Measurements from ENCODE around the gene RAB3IP.

The RAB3IP gene

DNA sequence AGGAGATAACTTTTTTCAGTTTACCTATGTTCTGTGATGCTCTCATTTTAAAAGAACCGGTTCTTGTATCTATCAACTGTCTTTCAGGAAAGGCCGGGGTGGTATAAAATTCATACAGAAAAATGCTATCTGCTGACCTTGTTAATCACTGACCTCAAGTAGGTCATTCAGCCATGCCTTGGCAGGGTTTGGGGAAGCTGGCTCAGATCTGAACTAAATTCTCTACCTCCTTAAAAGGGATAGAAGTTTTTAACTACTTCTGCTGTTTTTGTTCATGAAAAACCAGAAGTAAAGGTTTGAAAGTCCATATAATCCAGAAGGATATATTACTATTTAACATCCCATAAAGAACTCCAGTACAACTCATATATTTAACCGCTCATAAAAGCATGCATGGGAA lies 96.4 kb downstream of the RAB3IP start:
- TF ChIP-seq, protein P1, sequence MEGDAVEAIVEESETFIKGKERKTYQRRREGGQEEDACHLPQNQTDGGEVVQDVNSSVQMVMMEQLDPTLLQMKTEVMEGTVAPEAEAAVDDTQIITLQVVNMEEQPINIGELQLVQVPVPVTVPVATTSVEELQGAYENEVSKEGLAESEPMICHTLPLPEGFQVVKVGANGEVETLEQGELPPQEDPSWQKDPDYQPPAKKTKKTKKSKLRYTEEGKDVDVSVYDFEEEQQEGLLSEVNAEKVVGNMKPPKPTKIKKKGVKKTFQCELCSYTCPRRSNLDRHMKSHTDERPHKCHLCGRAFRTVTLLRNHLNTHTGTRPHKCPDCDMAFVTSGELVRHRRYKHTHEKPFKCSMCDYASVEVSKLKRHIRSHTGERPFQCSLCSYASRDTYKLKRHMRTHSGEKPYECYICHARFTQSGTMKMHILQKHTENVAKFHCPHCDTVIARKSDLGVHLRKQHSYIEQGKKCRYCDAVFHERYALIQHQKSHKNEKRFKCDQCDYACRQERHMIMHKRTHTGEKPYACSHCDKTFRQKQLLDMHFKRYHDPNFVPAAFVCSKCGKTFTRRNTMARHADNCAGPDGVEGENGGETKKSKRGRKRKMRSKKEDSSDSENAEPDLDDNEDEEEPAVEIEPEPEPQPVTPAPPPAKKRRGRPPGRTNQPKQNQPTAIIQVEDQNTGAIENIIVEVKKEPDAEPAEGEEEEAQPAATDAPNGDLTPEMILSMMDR (IDR thresholded peaks at IDR 0.05; ENCODE audit: low read depth, low read length), result no peak
- DNase-seq (ENCODE audit: extremely low read depth, low read depth), result no peak

DNA sequence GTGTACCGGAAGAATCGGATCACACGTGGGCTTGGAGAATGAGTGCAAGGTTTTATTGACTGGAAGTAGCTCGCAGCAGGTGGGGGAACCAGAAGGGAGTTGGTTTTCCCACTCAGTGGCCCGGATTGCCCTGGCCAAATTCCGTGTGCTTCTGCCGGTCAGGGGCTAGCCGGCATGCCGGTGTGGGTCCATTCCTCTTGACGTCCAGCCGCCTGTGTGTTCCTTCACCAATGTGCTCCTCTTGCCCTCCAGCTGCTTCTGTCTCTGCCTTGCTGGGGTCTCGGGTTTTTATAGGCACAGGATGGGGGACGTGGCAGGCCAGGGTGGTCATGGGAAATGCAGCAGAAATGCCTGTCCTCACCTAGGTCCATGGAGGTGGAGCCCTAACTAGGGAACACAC lies 97.4 kb downstream of the RAB3IP start:
- DNase-seq (ENCODE audit: extremely low read depth, low read depth), result no peak
- TF ChIP-seq, protein P1 (IDR thresholded peaks at IDR 0.05; ENCODE audit: low read depth, low read length), result no peak

DNA sequence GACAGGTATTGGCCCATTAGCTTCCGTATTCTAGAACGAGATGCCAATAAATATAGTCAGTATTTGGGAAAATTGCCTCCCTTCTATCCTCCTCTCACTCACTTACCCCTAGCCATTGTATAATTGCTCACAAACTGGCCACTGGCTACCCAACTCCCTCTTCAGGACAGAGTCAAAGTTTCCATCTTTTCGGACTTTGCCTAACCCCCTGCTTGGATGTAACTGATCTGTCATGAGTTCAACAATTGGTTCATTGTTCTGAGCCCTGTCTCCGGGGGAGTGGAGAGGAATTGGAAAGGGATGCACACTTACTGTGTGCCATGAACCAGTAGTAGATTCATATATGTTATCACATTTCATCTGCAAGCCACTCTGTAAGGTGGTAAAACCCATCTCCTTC lies 98.5 kb downstream of the RAB3IP start:
- TF ChIP-seq, protein P1 (IDR thresholded peaks at IDR 0.05; ENCODE audit: low read depth, low read length), result no peak
- no peak for DNase-seq (ENCODE audit: extremely low read depth, low read depth)

DNA sequence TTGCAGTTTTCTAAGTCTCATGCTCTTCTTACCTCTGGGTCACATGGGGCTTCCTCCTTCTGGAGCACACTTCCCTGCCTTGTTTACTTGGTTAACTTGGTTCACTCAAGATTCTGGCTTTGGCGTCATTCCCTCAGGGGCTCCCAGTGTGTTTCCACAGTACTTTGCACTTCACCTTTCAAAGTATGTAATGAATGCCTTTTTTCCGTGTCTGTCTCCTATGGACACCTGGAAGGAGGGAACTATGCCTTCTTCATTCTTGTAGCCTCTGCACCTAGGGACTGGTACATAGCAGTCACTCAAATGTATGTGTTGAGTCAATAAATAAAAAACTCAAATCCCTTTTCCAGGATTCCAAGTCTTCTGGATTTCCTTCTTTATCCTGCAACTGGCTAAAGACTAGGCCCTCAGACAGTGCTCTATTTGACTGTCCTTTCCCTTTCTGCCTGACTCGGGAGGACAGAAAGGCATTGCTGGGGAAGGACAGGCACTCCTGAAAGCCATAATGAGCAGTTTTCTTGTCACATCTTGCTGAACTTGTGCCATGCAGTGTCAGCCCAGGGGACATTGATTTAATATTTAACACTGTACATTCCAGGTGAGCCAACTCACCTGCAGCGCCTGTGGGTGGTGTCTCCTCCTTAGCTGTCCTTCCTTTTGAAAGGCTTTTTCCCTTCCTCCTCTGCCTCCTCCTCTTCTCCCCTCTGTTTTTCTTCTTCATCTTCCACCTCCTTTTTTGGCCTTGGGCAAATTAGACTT lies 99.2 kb downstream of the RAB3IP start:
- TF ChIP-seq, protein P1 (IDR thresholded peaks at IDR 0.05; ENCODE audit: low read depth, low read length), result no peak
- DNase-seq (ENCODE audit: extremely low read depth, low read depth), result no peak

DNA sequence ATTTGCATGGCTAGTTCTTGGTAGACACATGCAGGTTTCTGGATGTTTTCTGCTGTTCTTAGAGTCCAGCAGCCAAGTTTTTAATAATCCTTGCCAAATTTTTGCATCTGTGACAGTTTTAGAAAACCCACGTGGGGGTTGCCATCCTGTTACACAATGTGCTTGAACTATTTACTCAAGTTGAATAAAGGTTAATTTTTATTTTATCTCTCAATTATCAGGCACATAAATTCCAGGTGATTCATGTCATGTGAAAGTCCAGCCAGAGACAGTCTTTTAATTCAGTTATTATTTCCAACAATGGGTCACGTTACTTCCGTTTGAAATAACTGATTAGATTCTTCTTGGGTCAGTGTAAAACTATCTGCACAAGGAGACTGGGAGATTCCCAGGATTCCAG lies 102.1 kb downstream of the RAB3IP start:
- TF ChIP-seq, protein P1 (IDR thresholded peaks at IDR 0.05; ENCODE audit: low read depth, low read length), result no peak

DNA sequence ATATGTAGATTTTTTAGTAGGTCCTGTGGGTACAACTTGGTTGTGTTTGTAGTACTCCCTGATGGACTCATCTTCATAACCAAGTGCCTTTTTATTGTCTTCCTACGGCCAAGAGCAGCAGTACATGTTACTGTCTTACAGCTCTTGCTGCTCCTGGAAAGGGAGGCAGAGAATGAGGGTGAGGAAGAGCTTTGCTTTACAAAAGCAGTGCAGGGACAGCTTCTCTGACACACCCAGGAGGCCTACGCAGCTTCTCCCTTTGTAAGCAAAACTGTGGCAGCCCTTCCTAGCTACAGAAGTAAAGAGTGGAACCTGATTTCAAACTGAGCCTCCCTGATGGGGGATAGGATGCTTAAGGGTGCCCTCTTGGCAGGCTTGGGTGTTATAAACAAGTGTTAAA lies 104.9 kb downstream of the RAB3IP start:
- TF ChIP-seq, protein P1 (IDR thresholded peaks at IDR 0.05; ENCODE audit: low read depth, low read length), result no peak
- no peak for DNase-seq (ENCODE audit: extremely low read depth, low read depth)

More for the DNA sequence above, 102.1 kb downstream of the RAB3IP start:
- DNase-seq (ENCODE audit: extremely low read depth, low read depth), result no peak

DNA sequence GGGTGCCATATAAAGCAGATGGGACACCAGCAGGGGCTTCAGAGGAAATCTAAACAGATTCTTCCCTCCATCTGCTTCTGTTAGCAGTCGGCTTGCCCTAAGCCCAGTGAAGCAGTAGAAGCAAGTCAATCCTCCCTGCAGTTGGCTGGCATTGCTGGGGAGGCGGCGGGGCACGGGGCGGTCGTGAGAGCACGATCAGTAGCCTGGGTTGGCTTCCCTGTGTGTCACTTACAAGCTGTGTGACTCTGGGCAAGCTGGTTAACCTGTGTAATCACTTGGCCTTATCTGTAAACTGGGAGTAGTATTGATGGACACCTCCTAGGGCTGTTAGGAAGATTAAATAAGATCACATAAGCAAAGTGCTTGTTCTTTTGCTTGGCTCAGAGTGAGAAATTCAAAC lies 105.8 kb downstream of the RAB3IP start:
- TF ChIP-seq, protein P1 (IDR thresholded peaks at IDR 0.05; ENCODE audit: low read depth, low read length), result no peak

More for the DNA sequence above, 105.8 kb downstream of the RAB3IP start:
- DNase-seq (ENCODE audit: extremely low read depth, low read depth), result no peak
